OCI-LY1 (cell line): Measurements from ENCODE around the gene PRKD2.

Experiments
- H2AFZ ChIP-seq: fragments of 200-600 bp; sonication (generic), shearing (Covaris generic); 2 replicates; pipeline ENCODE4 v1.6.0; 2014; ENCODE audit warnings: antibody characterized with exemption, mild to moderate bottlenecking, low read length
- H3F3A ChIP-seq: fragments of 200-600 bp; sonication (generic), shearing (Covaris generic); 2 replicates; pipeline ENCODE4 v1.6.0; 2014; ENCODE audit warnings: mild to moderate bottlenecking, antibody characterized with exemption, low read length, moderate library complexity; ENCODE audit not compliant: insufficient read depth
- H3K27ac ChIP-seq: fragments of 200-600 bp; sonication (generic); 2 replicates; pipeline ENCODE4 v1.5.1; 2014; ENCODE audit warnings: low read length, mixed run types, mild to moderate bottlenecking, low read depth; ENCODE audit not compliant: poor library complexity, severe bottlenecking
- H3K27me3 ChIP-seq: fragments of 200-600 bp; sonication (generic); 2 replicates; pipeline ENCODE4 v1.6.0; 2014; ENCODE audit warnings: antibody characterized with exemption, mild to moderate bottlenecking, low read length, moderate library complexity; ENCODE audit not compliant: insufficient read depth
- H3K36me3 ChIP-seq: fragments of 200-600 bp; sonication (generic); 2 replicates; pipeline ENCODE4 v1.6.1; 2014; ENCODE audit warnings: mild to moderate bottlenecking, antibody characterized with exemption, low read length, moderate library complexity, mixed read lengths; ENCODE audit not compliant: insufficient read depth
- H3K4me1 ChIP-seq: fragments of 200-600 bp; sonication (generic); 2 replicates; pipeline ENCODE4 v1.5.1; 2014; ENCODE audit warnings: mild to moderate bottlenecking, low read length, moderate library complexity; ENCODE audit not compliant: insufficient read depth, severe bottlenecking
- H3K4me2 ChIP-seq: fragments of 200-600 bp; sonication (generic), shearing (Covaris generic); 2 replicates; pipeline ENCODE4 v1.6.1; 2014; ENCODE audit warnings: low read length
- H3K4me3 ChIP-seq: fragments of 200-600 bp; sonication (generic); 2 replicates; pipeline ENCODE4 v1.5.1; 2014; ENCODE audit warnings: low read length, low read depth, mild to moderate bottlenecking, mixed read lengths; ENCODE audit not compliant: poor library complexity, severe bottlenecking
- H3K79me2 ChIP-seq: fragments of 200-600 bp; shearing (Covaris generic); 2 replicates; pipeline ENCODE4 v1.6.1; 2016; ENCODE audit warnings: mixed run types, low read length, mixed read lengths; ENCODE audit not compliant: insufficient read depth
- H3K9ac ChIP-seq: fragments of 200-600 bp; sonication (generic), shearing (Covaris generic); 2 replicates; pipeline ENCODE4 v1.6.1; 2014; ENCODE audit warnings: mild to moderate bottlenecking, low read length, mixed read lengths
- H3K9me2 ChIP-seq: fragments of 200-600 bp; sonication (generic), shearing (Covaris generic); 2 replicates; pipeline ENCODE4 v1.6.1; 2014; ENCODE audit warnings: low read depth, mild to moderate bottlenecking, low read length, mixed read lengths
- H3K9me3 ChIP-seq: fragments of 200-600 bp; shearing (Covaris generic); 2 replicates; pipeline ENCODE4 v1.6.1; 2014; ENCODE audit warnings: low read length, mixed read lengths
- H4K20me1 ChIP-seq: fragments of 200-600 bp; sonication (generic), shearing (Covaris generic); 2 replicates; pipeline ENCODE4 v1.6.0; 2016; ENCODE audit warnings: mild to moderate bottlenecking, low read length; ENCODE audit not compliant: insufficient read depth
- CTCF ChIP-seq: fragments of 200-600 bp; sonication (generic), shearing (Covaris generic); IDR thresholded peaks from 2 replicates; pipeline ENCODE4 v1.5.1; 2017; ENCODE audit warnings: mild to moderate bottlenecking, antibody characterized with exemption, low read length, moderate library complexity, mixed read lengths
- EZH2 ChIP-seq: fragments of 200-600 bp; sonication (generic), shearing (Covaris generic); IDR thresholded peaks from 2 replicates; pipeline ENCODE4 v1.8.0; 2017; ENCODE audit warnings: borderline replicate concordance, mixed run types, mild to moderate bottlenecking, antibody characterized with exemption, low read length, moderate library complexity, mixed read lengths

Gene PRKD2

GRCh38 chr19:46691948-46692347, 25.0 kb downstream of the PRKD2 start:
- no peaks in the 10 kb centered on the region for H3K4me1 ChIP-seq
- H3K9me3 ChIP-seq: no peaks in the 10 kb centered on the region
- no peak overlapping the region for H3K9ac ChIP-seq
- H3K9me2 ChIP-seq: no peaks in the 10 kb centered on the region
- no peaks in the 10 kb centered on the region for H4K20me1 ChIP-seq
- no peaks in the 10 kb centered on the region for H3K79me2 ChIP-seq
- no peak for TF ChIP-seq CTCF
- TF ChIP-seq EZH2: no peak
- no peak overlapping the region for H3K27ac ChIP-seq
- no peak overlapping the region for H2AFZ ChIP-seq
- no peak overlapping the region for H3K4me3 ChIP-seq
- H3K4me2 ChIP-seq: no peak overlapping the region
- H3K27me3 ChIP-seq: no peaks in the 10 kb centered on the region
- no peaks in the 10 kb centered on the region for H3F3A ChIP-seq
- peaks cover 88% of the 10 kb centered on the region for H3K36me3 ChIP-seq

- H3K27ac ChIP-seq: no peak overlapping the region
- H3K36me3 ChIP-seq: peaks cover 86% of the 10 kb centered on the region
- no peaks in the 10 kb centered on the region for H3K9me3 ChIP-seq
- H3K27me3 ChIP-seq: no peaks in the 10 kb centered on the region
- H3K9me2 ChIP-seq: no peaks in the 10 kb centered on the region
- TF ChIP-seq CTCF: no peak
- no peak for TF ChIP-seq EZH2
- H3K79me2 ChIP-seq: no peaks in the 10 kb centered on the region
- no peak overlapping the region for H3K4me3 ChIP-seq
- H3K9ac ChIP-seq: no peak overlapping the region
- no peaks in the 10 kb centered on the region for H3K4me1 ChIP-seq
- no peaks in the 10 kb centered on the region for H3F3A ChIP-seq
- no peaks in the 10 kb centered on the region for H4K20me1 ChIP-seq
- H2AFZ ChIP-seq: no peak overlapping the region
- no peak overlapping the region for H3K4me2 ChIP-seq
Observed at GRCh38 chr19:46691104-46691503, 25.8 kb downstream of the PRKD2 start.

GRCh38 chr19:46689358-46689757, 27.6 kb downstream of the PRKD2 start:
- H2AFZ ChIP-seq: no peak overlapping the region
- no peak for TF ChIP-seq EZH2
- no peak for TF ChIP-seq CTCF
- H3K9ac ChIP-seq: no peak overlapping the region
- H4K20me1 ChIP-seq: no peaks in the 10 kb centered on the region
- H3K27me3 ChIP-seq: no peaks in the 10 kb centered on the region
- H3K4me3 ChIP-seq: no peak overlapping the region
- H3K9me2 ChIP-seq: no peaks in the 10 kb centered on the region
- no peaks in the 10 kb centered on the region for H3F3A ChIP-seq
- no peak overlapping the region for H3K27ac ChIP-seq
- H3K36me3 ChIP-seq: peaks cover 89% of the 10 kb centered on the region
- H3K4me1 ChIP-seq: no peaks in the 10 kb centered on the region
- no peaks in the 10 kb centered on the region for H3K9me3 ChIP-seq
- no peaks in the 10 kb centered on the region for H3K79me2 ChIP-seq
- H3K4me2 ChIP-seq: no peak overlapping the region
